ENCODE measurements around the gene OVOL1. TPM values are rescaled to one million over a fixed set of nuclear protein-coding genes. Genes with fewer than 3 reads are reported as not detected.
"Not testable (repeated sequence)": the region's sequence is repeated elsewhere in the genome, so short reads cannot be mapped to it uniquely, and the experiment has no call there.

OVOL1 gene
- total RNA-seq, 1 donor from 2014 or later, result not detected

- no peak for DNase-seq (ENCODE audit: low spot score)
Measured at GRCh38 chr11:65814131-65814985, 27.5 kb downstream of the OVOL1 start.

GRCh38 chr11:65814986-65815565 is 28.2 kb downstream of the OVOL1 start:
- no peak for DNase-seq (ENCODE audit: low spot score)

- DNase-seq (ENCODE audit: low spot score), result no peak
Measured at GRCh38 chr11:65816696-65817095, 29.8 kb downstream of the OVOL1 start.

- DNase-seq (ENCODE audit: low spot score), result no peak
Measured at GRCh38 chr11:65817312-65817834, 30.5 kb downstream of the OVOL1 start.

GRCh38 chr11:65817835-65818680 is 31.2 kb downstream of the OVOL1 start:
- peak; percentile 98 for DNase-seq (ENCODE audit: low spot score)

- no peak for DNase-seq (ENCODE audit: low spot score)
Measured at GRCh38 chr11:65821107-65821506, 34.2 kb downstream of the OVOL1 start.

GRCh38 chr11:65822776-65823528 is 36.1 kb downstream of the OVOL1 start:
- no peak for DNase-seq (ENCODE audit: low spot score)

- no peak for DNase-seq (ENCODE audit: low spot score)
Measured at GRCh38 chr11:65826984-65827735, 40.3 kb downstream of the OVOL1 start.

- DNase-seq (ENCODE audit: low spot score), result no peak
Measured at GRCh38 chr11:65829459-65829858, 42.6 kb downstream of the OVOL1 start.

GRCh38 chr11:65832231-65832630 is 45.4 kb downstream of the OVOL1 start:
- DNase-seq (ENCODE audit: low spot score), result not testable (repeated sequence)

GRCh38 chr11:65833297-65834030 is 46.6 kb downstream of the OVOL1 start, which contains the start of gene SNX32:
Gene SNX32 (plus strand): TSS chr11:65833963. CDS start chr11:65834066, 103 bp downstream.
- DNase-seq (ENCODE audit: low spot score), result peak; percentile 99

GRCh38 chr11:65834202-65834601 is 47.3 kb downstream of the OVOL1 start:
- DNase-seq (ENCODE audit: low spot score), result no peak

- DNase-seq (ENCODE audit: low spot score), result no peak
Measured at GRCh38 chr11:65842144-65842543, 55.3 kb downstream of the OVOL1 start.

GRCh38 chr11:65843811-65844210 is 56.9 kb downstream of the OVOL1 start:
- DNase-seq (ENCODE audit: low spot score), result no peak

GRCh38 chr11:65844231-65844872 is 57.5 kb downstream of the OVOL1 start:
- peak; percentile 47 for DNase-seq (ENCODE audit: low spot score)

Measured in mesenteric fat pad (tissue), 1 donor.